Gastrocnemius medialis (tissue), 4 donors: Measurements from ENCODE around the gene STRBP.

Experiments
- CTCF ChIP-seq, 5 experiments: fragments of 450-650 bp in 3 of 5; fragments of 200-600 bp in 2 of 5; sonication (generic) in 2 of 5; IDR thresholded peaks in 4 of 5; conservative IDR thresholded peaks in 1 of 5; 1 replicate in 4 of 5; 2 replicates in 1 of 5; pipeline ENCODE4 v1.5.1; 2016 to 2019; ENCODE audit warnings: antibody characterized with exemption in 5 of 5, mild to moderate bottlenecking in 3 of 5, moderate library complexity in 3 of 5
- POLR2A ChIP-seq, 2 donors: fragments of 450-650 bp; IDR thresholded peaks; one replicate each; pipeline ENCODE4 v1.6.1; 2017; ENCODE audit warnings: antibody characterized with exemption in 2 of 2, mild to moderate bottlenecking in 2 of 2, moderate library complexity in 2 of 2

- TF ChIP-seq CTCF (IDR thresholded peaks at IDR 0.05 in 4 of 5, conservative IDR thresholded peaks at IDR 0.05 in 1 of 5) (no peak), POLR2A (IDR thresholded peaks at IDR 0.05) (no peak)
Observed at GRCh38 chr9:123091459-123091858, 176.9 kb downstream of the STRBP start.
